ENCODE data around the gene FMOD.

Gene FMOD

DNA sequence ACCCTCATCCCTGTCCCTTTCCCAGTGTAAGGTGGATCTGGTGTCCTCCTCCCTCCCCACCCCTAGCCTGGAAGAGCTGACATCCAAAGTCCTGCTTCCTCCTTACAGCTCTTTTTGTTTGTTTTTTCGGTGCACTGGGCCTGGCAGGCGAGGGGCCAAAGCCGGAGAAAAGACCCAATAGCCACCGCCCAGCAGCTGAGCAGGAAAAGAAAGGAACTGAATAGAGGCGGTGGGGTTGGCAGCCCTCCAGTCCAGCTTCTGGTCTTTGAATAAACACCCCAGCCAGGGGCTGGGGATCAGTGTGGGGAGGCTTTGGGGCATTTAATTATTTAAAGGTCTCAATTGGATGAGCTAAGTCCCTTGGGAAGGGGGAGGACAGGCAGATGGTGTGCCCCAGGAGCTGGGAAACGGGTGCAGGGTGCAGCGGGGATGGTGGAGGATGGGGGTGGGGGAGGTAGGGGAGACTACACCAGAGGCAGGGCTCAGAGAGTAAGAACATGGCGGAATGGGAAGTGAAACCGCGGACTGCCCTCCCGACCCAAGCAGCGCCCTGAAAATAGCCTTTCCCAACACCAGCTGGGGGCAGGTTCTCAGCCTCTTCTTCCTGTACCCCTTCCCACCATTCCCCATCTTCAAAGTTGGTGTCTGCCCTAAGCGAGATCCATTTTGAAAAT lies 25.4 kb downstream of the FMOD start:
- Histone ChIP-seq H3K4me1 (peaks cover 74 to 88% (median 79%) of the 10 kb centered on the region in 10 experiments), H3K4me2 (peak overlapping the region; percentile 90 to 99 (median 97))

GRCh38 chr1:203325026-203325417 lies 25.9 kb downstream of the FMOD start:
- H3K4me3 ChIP-seq: peak overlapping the region; percentile 29 to 71 (median 50)
- peak overlapping the region; percentile 90 to 99 (median 97) for H3K4me2 ChIP-seq
- peak in 8 of 11 experiments; percentile 43 to 98 (median 90); a peak in 12 of 22 replicates for TF ChIP-seq Cebpa-rat (IDR thresholded peaks at IDR 0.05)
- H3K27ac ChIP-seq: peak overlapping the region; percentile 80 to 100 (median 98)
- peak overlapping the region; percentile 83 to 97 (median 92) for H3K9ac ChIP-seq
- H4K20me1 ChIP-seq: no peaks in the 10 kb centered on the region
- no peaks in the 10 kb centered on the region for H3K36me3 ChIP-seq
- H3K9me3 ChIP-seq (replicated peaks in 1 of 11): no peaks in the 10 kb centered on the region
- H3K27me3 ChIP-seq: no peaks in the 10 kb centered on the region
- peaks cover 79 to 91% (median 83%) of the 10 kb centered on the region in 10 experiments for H3K4me1 ChIP-seq

More for the DNA sequence above, 25.4 kb downstream of the FMOD start:
- H3K9me3 ChIP-seq (replicated peaks in 1 of 11): no peaks in the 10 kb centered on the region
- no peaks in the 10 kb centered on the region for H3K27me3 ChIP-seq
- H3K4me3 ChIP-seq: peak overlapping the region; percentile 40 to 71 (median 57); a peak in 19 of 20 replicates
- H3K27ac ChIP-seq: peak overlapping the region; percentile 80 to 100 (median 98)
- H4K20me1 ChIP-seq: no peaks in the 10 kb centered on the region
- no peak for TF ChIP-seq Cebpa-rat (IDR thresholded peaks at IDR 0.05)
- peak overlapping the region; percentile 83 to 97 (median 92) for H3K9ac ChIP-seq
- H3K36me3 ChIP-seq: no peaks in the 10 kb centered on the region

GRCh38 chr1:203324105-203325025 lies 26.6 kb downstream of the FMOD start:
- Histone ChIP-seq H3K27ac (peak overlapping the region; percentile 80 to 100 (median 98)), H4K20me1 (no peaks in the 10 kb centered on the region), H3K27me3 (no peaks in the 10 kb centered on the region), H3K4me3 (peak overlapping the region; percentile 8 to 71 (median 44); a peak in 17 of 20 replicates), H3K4me2 (peak overlapping the region; percentile 90 to 99 (median 97)), H3K4me1 (peaks cover 85 to 96% (median 90%) of the 10 kb centered on the region in 10 experiments), H3K36me3 (no peaks in the 10 kb centered on the region), H3K9ac (peak overlapping the region; percentile 83 to 97 (median 92)), H3K9me3 (replicated peaks in 1 of 11) (no peaks in the 10 kb centered on the region)
- TF ChIP-seq Cebpa-rat (IDR thresholded peaks at IDR 0.05): peak in 9 of 11 experiments; percentile 31 to 74 (median 63); a peak in 11 of 22 replicates

DNA sequence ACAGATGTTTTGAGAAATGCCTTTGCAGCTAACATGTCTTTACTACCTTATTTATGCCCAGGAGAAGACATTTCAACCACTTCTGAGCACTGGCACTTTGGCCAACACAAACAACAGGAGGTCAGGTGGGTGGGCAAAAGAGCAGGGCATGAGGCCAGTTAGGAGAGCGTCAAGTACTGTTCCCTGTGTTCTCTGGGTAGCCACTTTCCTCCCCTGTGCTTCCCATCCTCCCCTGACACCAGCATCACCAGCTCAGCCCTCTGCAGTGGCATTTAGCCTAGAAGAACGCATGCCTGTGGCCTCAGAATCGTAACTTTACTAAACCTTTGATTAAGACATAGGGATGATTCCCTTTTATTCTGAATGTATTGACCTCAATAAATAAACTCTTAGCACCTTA lies 27.3 kb downstream of the FMOD start:
- H4K20me1 ChIP-seq: no peaks in the 10 kb centered on the region
- no peaks in the 10 kb centered on the region for H3K27me3 ChIP-seq
- no peaks in the 10 kb centered on the region for H3K9me3 ChIP-seq (replicated peaks in 1 of 11)
- peak overlapping the region; percentile 83 to 97 (median 92); a peak in 20 of 22 replicates for H3K9ac ChIP-seq
- no peaks in the 10 kb centered on the region for H3K36me3 ChIP-seq
- peaks cover 86 to 96% (median 92%) of the 10 kb centered on the region in 10 experiments for H3K4me1 ChIP-seq
- peak overlapping the region; percentile 90 to 99 (median 97) for H3K4me2 ChIP-seq
- H3K4me3 ChIP-seq: peak overlapping the region in 7 of 10 experiments; percentile 36 to 71 (median 48); a peak in 8 of 20 replicates
- H3K27ac ChIP-seq: peak overlapping the region; percentile 80 to 100 (median 98); a peak in 21 of 22 replicates
- no peak for TF ChIP-seq Cebpa-rat (IDR thresholded peaks at IDR 0.05)

DNA sequence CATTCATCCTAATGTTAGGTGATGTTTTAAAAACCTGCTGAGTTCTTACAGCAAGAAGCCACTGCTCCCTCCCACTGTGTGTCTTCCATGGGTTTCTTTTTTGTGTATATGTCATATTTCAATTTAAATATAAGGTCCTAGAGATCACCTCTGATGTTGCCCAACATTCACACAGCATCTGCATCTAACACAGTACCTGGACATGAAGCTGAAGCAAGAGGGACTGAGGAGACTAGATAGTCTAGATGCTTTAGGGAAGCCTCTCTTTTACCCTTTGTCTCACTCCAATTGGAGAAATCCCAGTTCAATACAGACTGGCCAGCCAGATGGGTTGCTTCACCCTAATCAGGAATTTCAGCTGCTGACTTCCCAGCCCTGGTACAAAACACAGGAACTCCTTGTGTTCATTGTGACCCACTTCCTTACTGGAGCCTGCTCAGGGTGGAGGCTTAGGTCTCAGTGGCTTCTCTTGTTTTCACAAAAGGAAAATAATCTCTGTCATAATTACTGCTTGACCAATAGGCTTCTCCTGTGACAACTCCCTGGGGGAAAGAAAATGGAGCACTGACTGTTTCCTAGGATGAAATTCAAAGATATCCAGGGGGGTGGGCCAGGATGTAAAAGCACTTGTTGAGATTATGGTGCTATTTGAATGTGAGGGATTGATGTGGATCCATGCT lies 28.3 kb downstream of the FMOD start:
- Histone ChIP-seq H3K27me3 (no peaks in the 10 kb centered on the region), H3K27ac (peak overlapping the region; percentile 9 to 100 (median 98); a peak in 20 of 22 replicates), H3K4me1 (peaks cover 83 to 93% (median 89%) of the 10 kb centered on the region in 10 experiments), H3K4me2 (peak overlapping the region; percentile 90 to 99 (median 97)), H4K20me1 (no peaks in the 10 kb centered on the region), H3K9me3 (replicated peaks in 1 of 11) (0 out of 22 replicates have a peak, but pooled peaks cover 0 to 4% (median 0%) of the 10 kb centered on the region in 11 experiments), H3K36me3 (no peaks in the 10 kb centered on the region), H3K4me3 (peak overlapping the region in 4 of 10 experiments; percentile 9 to 30 (median 10); a peak in 3 of 20 replicates), H3K9ac (peak overlapping the region; percentile 1 to 97 (median 92); a peak in 20 of 22 replicates)
- 0 out of 22 replicates have a peak, but pooled peaks of 1 of the 11 experiments have one; percentile 13 for TF ChIP-seq Cebpa-rat (IDR thresholded peaks at IDR 0.05)

DNA sequence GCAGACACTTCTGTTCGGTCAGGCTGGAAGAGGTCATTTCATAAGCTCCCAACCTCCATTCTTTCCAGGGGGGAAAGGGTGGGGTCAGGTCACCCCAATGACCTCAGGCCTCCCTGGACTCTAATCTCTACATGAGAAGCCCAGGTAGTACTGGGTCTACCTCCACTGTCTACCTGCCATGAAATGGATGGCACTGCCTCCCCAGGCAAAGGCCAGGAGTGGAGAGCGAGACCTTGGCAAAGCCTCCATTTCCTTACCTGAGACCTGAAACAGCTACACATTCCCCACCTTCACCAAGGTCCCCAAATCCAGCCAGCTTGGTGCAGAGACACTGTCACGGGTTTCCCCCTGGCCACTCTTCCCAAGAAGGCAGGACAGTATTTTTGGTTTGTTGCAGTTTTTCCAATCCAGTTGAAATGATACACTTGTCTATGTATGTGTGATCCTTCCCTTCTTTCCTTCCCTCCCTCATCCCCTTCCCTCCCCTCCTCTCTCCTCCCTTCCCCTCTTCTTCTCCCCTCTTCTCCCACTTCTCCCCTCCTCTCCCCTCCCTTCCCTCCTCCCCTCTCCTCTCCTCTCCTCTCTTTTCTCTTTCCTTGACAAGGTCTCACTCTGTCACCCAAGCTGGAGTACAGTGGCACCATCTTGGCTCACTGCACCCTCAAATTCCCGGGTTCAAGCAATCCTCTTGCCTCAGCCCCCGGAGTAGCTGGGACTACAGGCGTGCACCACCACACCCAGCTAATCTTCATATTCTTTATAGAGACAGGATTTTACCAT lies 29.5 kb downstream of the FMOD start:
- TF ChIP-seq Cebpa-rat (IDR thresholded peaks at IDR 0.05): no peak; a peak in 3 of 22 replicates
- Histone ChIP-seq H3K4me3 (peak overlapping the region in 8 of 10 experiments; percentile 8 to 57 (median 40); a peak in 14 of 20 replicates), H3K27ac (peak overlapping the region; percentile 61 to 100 (median 98); a peak in 21 of 22 replicates), H3K4me2 (peak overlapping the region; percentile 90 to 99 (median 97)), H3K27me3 (no peaks in the 10 kb centered on the region), H3K9ac (peak overlapping the region; percentile 59 to 97 (median 92); a peak in 21 of 22 replicates), H3K9me3 (replicated peaks in 1 of 11) (0 out of 22 replicates have a peak, but pooled peaks cover 0 to 4% (median 0%) of the 10 kb centered on the region in 11 experiments), H3K4me1 (peaks cover 86 to 97% (median 92%) of the 10 kb centered on the region in 10 experiments), H4K20me1 (peaks cover 0 to 9% (median 0%) of the 10 kb centered on the region in 11 experiments; a peak in 3 of 22 replicates), H3K36me3 (no peaks in the 10 kb centered on the region)

- H3K4me3 ChIP-seq: peak overlapping the region in 8 of 10 experiments; percentile 8 to 57 (median 40); a peak in 14 of 20 replicates
- peak overlapping the region; percentile 90 to 99 (median 97) for H3K4me2 ChIP-seq
- H4K20me1 ChIP-seq: peaks cover 0 to 16% (median 0%) of the 10 kb centered on the region in 11 experiments; a peak in 3 of 22 replicates
- 0 out of 22 replicates have a peak, but pooled peaks cover 0 to 4% (median 0%) of the 10 kb centered on the region in 11 experiments for H3K9me3 ChIP-seq (replicated peaks in 1 of 11)
- H3K27me3 ChIP-seq: no peaks in the 10 kb centered on the region
- peak in 6 of 11 experiments; percentile 45 to 81 (median 70); a peak in 10 of 22 replicates for TF ChIP-seq Cebpa-rat (IDR thresholded peaks at IDR 0.05)
- no peaks in the 10 kb centered on the region; a peak in 1 of 22 replicates for H3K36me3 ChIP-seq
- peak overlapping the region; percentile 59 to 97 (median 92); a peak in 21 of 22 replicates for H3K9ac ChIP-seq
- peak overlapping the region; percentile 61 to 100 (median 98); a peak in 21 of 22 replicates for H3K27ac ChIP-seq
- peaks cover 87 to 97% (median 92%) of the 10 kb centered on the region in 10 experiments for H3K4me1 ChIP-seq
Measured at GRCh38 chr1:203320591-203321272, 30.2 kb downstream of the FMOD start.
